ENCODE data around the gene APC. TPM values are rescaled to one million over a fixed set of nuclear protein-coding genes. Genes with fewer than 3 reads are reported as not detected.
"Not testable (repeated sequence)": the region's sequence is repeated elsewhere in the genome, so short reads cannot be mapped to it uniquely, and the experiment has no call there.

Gene APC
- total RNA-seq, 1 donor from 2014 or later, result 47.0 TPM

DNA sequence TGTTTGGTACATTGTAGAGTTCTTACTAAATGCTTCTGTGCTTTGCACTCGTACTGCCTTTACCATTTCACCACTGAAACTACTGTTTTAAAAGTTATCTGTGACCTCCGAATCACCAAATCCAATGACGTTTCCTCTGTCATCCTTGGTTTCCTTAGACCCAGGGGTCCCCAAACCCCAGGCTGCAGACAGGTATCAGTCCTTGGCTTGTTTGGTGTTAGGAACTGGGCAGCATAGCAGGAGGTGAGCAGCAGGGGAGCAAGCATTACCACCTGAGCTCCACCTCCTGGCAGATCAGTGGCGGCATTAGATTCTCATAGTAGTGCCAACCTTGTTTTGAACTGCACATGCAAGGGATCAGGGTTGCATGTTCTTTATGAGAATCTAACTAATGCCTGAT is 26.8 kb upstream of the APC start:
- TF ChIP-seq, protein P1, sequence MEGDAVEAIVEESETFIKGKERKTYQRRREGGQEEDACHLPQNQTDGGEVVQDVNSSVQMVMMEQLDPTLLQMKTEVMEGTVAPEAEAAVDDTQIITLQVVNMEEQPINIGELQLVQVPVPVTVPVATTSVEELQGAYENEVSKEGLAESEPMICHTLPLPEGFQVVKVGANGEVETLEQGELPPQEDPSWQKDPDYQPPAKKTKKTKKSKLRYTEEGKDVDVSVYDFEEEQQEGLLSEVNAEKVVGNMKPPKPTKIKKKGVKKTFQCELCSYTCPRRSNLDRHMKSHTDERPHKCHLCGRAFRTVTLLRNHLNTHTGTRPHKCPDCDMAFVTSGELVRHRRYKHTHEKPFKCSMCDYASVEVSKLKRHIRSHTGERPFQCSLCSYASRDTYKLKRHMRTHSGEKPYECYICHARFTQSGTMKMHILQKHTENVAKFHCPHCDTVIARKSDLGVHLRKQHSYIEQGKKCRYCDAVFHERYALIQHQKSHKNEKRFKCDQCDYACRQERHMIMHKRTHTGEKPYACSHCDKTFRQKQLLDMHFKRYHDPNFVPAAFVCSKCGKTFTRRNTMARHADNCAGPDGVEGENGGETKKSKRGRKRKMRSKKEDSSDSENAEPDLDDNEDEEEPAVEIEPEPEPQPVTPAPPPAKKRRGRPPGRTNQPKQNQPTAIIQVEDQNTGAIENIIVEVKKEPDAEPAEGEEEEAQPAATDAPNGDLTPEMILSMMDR (IDR thresholded peaks at IDR 0.05; ENCODE audit: insufficient read depth, low read length, poor library complexity, severe bottlenecking), result no peak
- H3K36me3 ChIP-seq (ENCODE audit: control insufficient read depth, insufficient read depth, low read length), result no peaks in the 10 kb centered on the region
- H3K27me3 ChIP-seq (ENCODE audit: control insufficient read depth, insufficient read depth, low read length), result no peaks in the 10 kb centered on the region
- no peak overlapping the region for H3K4me3 ChIP-seq (ENCODE audit: low read depth, low read length)
- DNase-seq (ENCODE audit: low read depth), result no peak

DNA sequence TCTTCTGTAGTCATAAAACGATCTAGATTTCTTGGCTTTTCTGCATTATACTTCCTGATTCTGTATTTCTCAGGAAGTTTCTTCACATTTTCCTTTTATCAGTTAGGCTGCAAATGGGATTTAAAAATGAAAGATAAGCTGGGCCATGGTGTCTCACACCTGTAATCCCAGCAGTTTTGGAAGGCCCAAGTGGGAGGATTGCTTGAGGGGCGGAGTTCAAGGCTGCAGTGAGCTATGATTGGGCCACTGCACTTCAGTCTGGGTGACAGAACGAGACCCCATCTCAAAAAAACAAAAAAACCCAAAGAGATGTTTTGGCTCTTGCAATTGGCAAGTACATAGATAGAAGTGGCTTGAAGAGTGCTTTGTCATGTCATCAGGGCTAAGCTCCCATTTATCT is 26.2 kb upstream of the APC start:
- TF ChIP-seq, protein P1 (IDR thresholded peaks at IDR 0.05; ENCODE audit: insufficient read depth, low read length, poor library complexity, severe bottlenecking), result no peak
- no peaks in the 10 kb centered on the region for H3K27me3 ChIP-seq (ENCODE audit: control insufficient read depth, insufficient read depth, low read length)

DNA sequence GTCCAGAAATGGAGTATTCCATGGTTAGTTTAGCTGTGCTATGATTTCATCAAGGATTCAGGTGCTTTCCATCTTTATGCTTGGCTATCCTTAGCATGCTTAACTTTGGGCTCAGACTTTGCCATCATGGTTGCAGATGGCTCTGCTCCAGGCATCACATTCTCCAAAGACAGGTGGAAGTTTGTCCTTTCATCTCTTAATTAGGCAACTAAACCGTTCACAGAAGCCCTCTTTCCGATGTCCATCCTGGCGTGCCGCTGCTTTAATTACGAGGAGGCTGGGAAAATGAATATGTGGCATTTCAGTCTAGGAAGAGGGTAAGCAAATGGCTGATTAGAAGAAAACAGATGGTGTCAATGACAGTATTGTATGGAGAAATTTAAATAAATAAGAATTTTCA is 24.5 kb upstream of the APC start:
- no peaks in the 10 kb centered on the region for H3K27me3 ChIP-seq (ENCODE audit: control insufficient read depth, insufficient read depth, low read length)
- TF ChIP-seq, protein P1 (IDR thresholded peaks at IDR 0.05; ENCODE audit: insufficient read depth, low read length, poor library complexity, severe bottlenecking), result no peak
- no peak overlapping the region for H3K4me3 ChIP-seq (ENCODE audit: low read depth, low read length)
- DNase-seq (ENCODE audit: low read depth), result no peak
- H3K36me3 ChIP-seq (ENCODE audit: control insufficient read depth, insufficient read depth, low read length), result no peaks in the 10 kb centered on the region

More for the DNA sequence above, 26.2 kb upstream of the APC start:
- Histone ChIP-seq H3K36me3 (ENCODE audit: control insufficient read depth, insufficient read depth, low read length) (no peaks in the 10 kb centered on the region), H3K4me3 (ENCODE audit: low read depth, low read length) (no peak overlapping the region)
- no peak for DNase-seq (ENCODE audit: low read depth)

DNA sequence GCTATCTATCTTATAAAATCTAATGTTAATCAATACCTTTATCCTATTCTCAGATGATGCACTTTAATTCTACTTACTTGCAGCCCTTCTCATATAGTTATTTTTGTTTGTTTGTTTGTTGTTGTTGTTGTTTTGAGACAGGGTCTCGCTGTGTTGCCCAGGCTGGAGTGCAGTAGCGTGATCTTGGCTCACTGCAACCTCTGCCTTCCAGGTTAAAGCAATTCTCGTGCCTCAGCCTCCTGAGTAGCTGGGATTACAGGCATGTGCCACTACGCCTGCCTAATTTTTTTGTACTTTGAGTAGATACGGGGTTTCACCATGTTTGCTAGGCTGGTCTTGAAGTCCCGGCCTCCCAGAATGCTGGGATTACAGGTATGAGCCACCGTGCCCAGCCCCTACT is 20.8 kb upstream of the APC start:
- H3K27me3 ChIP-seq (ENCODE audit: control insufficient read depth, insufficient read depth, low read length); H3K4me3 ChIP-seq (ENCODE audit: low read depth, low read length); DNase-seq (ENCODE audit: low read depth); H3K36me3 ChIP-seq (ENCODE audit: control insufficient read depth, insufficient read depth, low read length): not testable (repeated sequence)

DNA sequence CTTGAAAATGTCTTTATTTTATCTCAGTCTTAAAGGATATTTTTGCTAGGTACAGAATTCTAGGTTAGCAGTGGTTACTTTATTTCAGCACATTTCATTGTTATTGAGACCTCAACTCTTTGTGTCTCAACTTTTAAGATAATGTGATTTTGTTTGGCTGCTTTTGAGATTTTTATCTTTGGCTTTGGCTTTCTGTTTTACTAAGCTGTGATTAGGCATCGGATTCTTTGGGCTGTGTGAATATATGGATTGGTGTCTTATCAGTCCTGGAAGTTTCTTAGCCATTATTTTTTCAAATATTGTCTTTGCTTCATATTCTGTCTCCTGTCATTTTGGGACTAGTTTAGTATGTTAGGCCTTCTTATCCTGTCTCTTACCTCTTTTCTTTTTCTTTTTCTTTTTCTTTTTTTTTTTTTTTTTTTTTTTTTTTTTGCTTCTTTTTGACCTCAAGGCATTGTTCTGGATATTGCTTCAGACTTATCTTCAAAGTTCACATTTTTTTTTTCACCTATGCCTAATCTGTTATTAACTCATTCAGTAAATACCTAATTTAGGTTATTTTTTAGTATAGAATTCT is 20.1 kb upstream of the APC start:
- Histone ChIP-seq H3K36me3 (ENCODE audit: control insufficient read depth, insufficient read depth, low read length) (no peaks in the 10 kb centered on the region), H3K27me3 (ENCODE audit: control insufficient read depth, insufficient read depth, low read length) (no peaks in the 10 kb centered on the region), H3K4me3 (ENCODE audit: low read depth, low read length) (no peak overlapping the region)
- TF ChIP-seq, protein P1 (IDR thresholded peaks at IDR 0.05; ENCODE audit: insufficient read depth, low read length, poor library complexity, severe bottlenecking), result no peak
- DNase-seq (ENCODE audit: low read depth), result no peak

DNA sequence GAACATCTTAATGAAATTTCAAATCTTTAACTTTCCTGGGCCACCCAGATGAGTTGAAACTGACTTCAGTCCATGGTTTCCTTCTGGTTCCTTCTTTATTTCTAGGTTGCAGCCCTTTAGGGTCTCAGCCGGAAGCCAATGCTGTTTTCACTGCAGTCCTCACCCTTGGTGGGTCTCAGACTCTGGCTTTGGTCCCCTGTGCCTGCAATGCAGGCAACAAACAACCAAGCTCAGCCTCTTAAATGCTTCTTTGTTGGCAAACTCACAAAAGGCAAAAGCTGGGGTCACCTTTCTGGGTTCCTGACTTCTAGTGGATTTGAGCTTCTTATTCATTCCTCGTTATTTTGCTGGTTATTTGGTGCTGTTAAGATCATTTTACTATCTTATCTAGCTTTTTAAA is 19.3 kb upstream of the APC start:
- H3K36me3 ChIP-seq (ENCODE audit: control insufficient read depth, insufficient read depth, low read length), result no peaks in the 10 kb centered on the region
- DNase-seq (ENCODE audit: low read depth), result no peak
- H3K4me3 ChIP-seq (ENCODE audit: low read depth, low read length), result no peak overlapping the region
- no peaks in the 10 kb centered on the region for H3K27me3 ChIP-seq (ENCODE audit: control insufficient read depth, insufficient read depth, low read length)
- TF ChIP-seq, protein P1 (IDR thresholded peaks at IDR 0.05; ENCODE audit: insufficient read depth, low read length, poor library complexity, severe bottlenecking), result no peak
